HEK293T (cell line): ENCODE results near the gene EXD3.

ENCODE experiments used
- BHLHE40 ChIP-seq: fragments of 450-650 bp; IDR thresholded peaks from 2 replicates; pipeline ENCODE4 v1.6.1; 2016; ENCODE audit warnings: mild to moderate bottlenecking, moderate library complexity, borderline replicate concordance
- FOXA1 ChIP-seq: fragments of 450-650 bp; IDR thresholded peaks from 2 replicates; pipeline ENCODE4 v1.6.1; 2016; ENCODE audit warnings: mild to moderate bottlenecking
- NFRKB ChIP-seq: fragments of 450-650 bp; IDR thresholded peaks from 2 replicates; pipeline ENCODE4 v1.6.1; 2016; ENCODE audit warnings: mild to moderate bottlenecking, moderate library complexity
- SP1 ChIP-seq: fragments of 450-650 bp; IDR thresholded peaks from 2 replicates; pipeline ENCODE4 v1.6.1; 2017

DNA sequence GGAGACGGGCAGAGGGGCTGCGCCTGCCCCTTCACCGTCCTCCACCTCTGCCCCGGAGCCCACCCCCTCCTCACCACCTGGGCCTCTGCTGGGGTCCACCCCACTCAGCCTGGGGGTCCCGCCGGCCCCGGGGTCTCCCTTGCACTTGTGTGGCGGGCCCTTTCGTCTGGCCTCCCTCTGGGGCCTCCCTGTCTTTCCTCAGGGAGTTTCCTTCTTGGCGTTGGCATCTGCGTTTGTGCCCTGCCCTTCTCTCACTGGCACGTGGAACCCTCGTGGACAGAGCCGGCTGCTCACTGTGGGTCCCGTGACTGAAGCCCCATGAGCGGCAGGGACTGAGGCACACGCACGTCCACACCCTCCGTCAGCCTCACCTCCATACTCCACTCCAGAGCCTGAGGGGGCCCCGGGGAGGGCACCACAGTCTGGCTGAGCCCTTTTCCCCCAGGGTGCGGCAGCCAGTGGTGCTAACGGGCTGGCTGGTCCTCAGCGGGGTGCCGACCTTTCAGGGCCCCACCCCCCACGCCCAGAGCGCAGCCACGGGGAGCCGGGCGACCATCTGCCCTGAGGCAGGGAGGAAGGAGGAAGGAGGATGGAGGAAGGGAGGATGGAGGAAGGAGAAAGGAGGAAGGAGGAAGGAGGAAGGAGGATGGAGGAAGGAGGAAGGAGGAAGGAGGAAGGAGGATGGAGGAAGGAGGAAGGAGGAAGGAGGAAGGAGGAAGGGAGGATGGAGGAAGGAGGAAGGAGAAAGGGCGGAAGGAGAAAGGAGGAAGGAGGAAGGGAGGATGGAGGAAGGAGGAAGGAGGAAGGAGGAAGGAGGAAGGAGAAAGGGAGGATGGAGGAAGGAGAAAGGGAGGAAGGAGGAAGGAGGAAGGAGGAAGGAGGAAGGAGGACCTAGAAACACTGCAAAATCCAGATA lies 67.9 kb downstream of the EXD3 start:
- TF ChIP-seq FOXA1 (no peak), NFRKB (no peak), BHLHE40 (no peak), SP1 (no peak)
